ENCODE results near the gene BIRC5.
"Not testable (repeated sequence)": the region's sequence is repeated elsewhere in the genome, so short reads cannot be mapped to it uniquely, and the experiment has no call there.

Gene BIRC5

GRCh38 chr17:78214016-78214705 is at the start of gene BIRC5:
BIRC5 (plus strand) TSS chr17:78214253; CDS start chr17:78214317, 64 bp downstream.
- peak; percentile 85 for DNase-seq (ENCODE audit: low spot score)

- DNase-seq (ENCODE audit: low spot score) = no peak
These were observed 49.1 kb upstream of the BIRC5 start for GRCh38 chr17:78164748-78165607.

GRCh38 chr17:78166416-78166815 is 47.6 kb upstream of the BIRC5 start:
- DNase-seq (ENCODE audit: low spot score) = no peak

- DNase-seq (ENCODE audit: low spot score) = peak; percentile 79
These were observed 45.7 kb upstream of the BIRC5 start, which contains the start of gene SYNGR2 for GRCh38 chr17:78168242-78168902. SYNGR2 (plus strand) TSS chr17:78168581; CDS start chr17:78168617, 36 bp downstream.

- DNase-seq (ENCODE audit: low spot score) = peak; percentile 79
These were observed 44.9 kb upstream of the BIRC5 start for GRCh38 chr17:78168903-78169793.

GRCh38 chr17:78170692-78171590 is 43.1 kb upstream of the BIRC5 start:
- DNase-seq (ENCODE audit: low spot score) = no peak

GRCh38 chr17:78171591-78172248 is 42.3 kb upstream of the BIRC5 start:
- DNase-seq (ENCODE audit: low spot score) = not testable (repeated sequence)

- no peak for DNase-seq (ENCODE audit: low spot score)
These were observed 41.6 kb upstream of the BIRC5 start for GRCh38 chr17:78172249-78173051.

GRCh38 chr17:78173097-78173715 is 40.8 kb upstream of the BIRC5 start:
- DNase-seq (ENCODE audit: low spot score) = no peak

GRCh38 chr17:78174346-78174869 is 39.6 kb upstream of the BIRC5 start:
- DNase-seq (ENCODE audit: low spot score) = peak; percentile 80

- no peak for DNase-seq (ENCODE audit: low spot score)
These were observed 39.0 kb upstream of the BIRC5 start for GRCh38 chr17:78174870-78175642.

- DNase-seq (ENCODE audit: low spot score) = no peak
These were observed 38.4 kb upstream of the BIRC5 start for GRCh38 chr17:78175643-78175981.

- DNase-seq (ENCODE audit: low spot score) = no peak
These were observed 37.5 kb upstream of the BIRC5 start for GRCh38 chr17:78176548-78177025.

- no peak for DNase-seq (ENCODE audit: low spot score)
These were observed 34.7 kb upstream of the BIRC5 start for GRCh38 chr17:78179372-78179771.

GRCh38 chr17:78180083-78180482 is 34.0 kb upstream of the BIRC5 start:
- no peak for DNase-seq (ENCODE audit: low spot score)

- no peak for DNase-seq (ENCODE audit: low spot score)
These were observed 33.5 kb upstream of the BIRC5 start for GRCh38 chr17:78180508-78180907.

- DNase-seq (ENCODE audit: low spot score) = no peak
These were observed 31.5 kb upstream of the BIRC5 start for GRCh38 chr17:78182504-78182903.

GRCh38 chr17:78183916-78184315 is 30.1 kb upstream of the BIRC5 start:
- DNase-seq (ENCODE audit: low spot score) = no peak
